Stomach (tissue), 9 donors: ENCODE measurements around the gene NT5E. TPM values are rescaled to one million over a fixed set of nuclear protein-coding genes. Genes with fewer than 3 reads are reported as not detected.

Experiments
- DNase-seq, 2 donors: peaks; one replicate each; pipeline versions ENCODE4 v3.0.0 to v3.0.0-alpha.2; 2013 to 2019
- H3K27ac ChIP-seq, 5 donors: fragments of 200-600 bp in 4 of 5; sonication (generic) in 4 of 5; one replicate each; pipeline ENCODE4 v1.5.1; 2013 to 2019; ENCODE audit warnings: mild to moderate bottlenecking in 1 of 5, moderate library complexity in 1 of 5
- H3K27me3 ChIP-seq, 3 donors: fragments of 200-600 bp; sonication (generic); one replicate each; pipeline ENCODE4 v1.5.1; 2017 to 2019; ENCODE audit warnings: mixed run types in 1 of 3
- H3K36me3 ChIP-seq, 4 donors: fragments of 200-600 bp; sonication (generic); 1 replicate in 3 of 4; 2 replicates in 1 of 4; pipeline ENCODE4 v1.5.1; 2016 to 2019
- H3K4me1 ChIP-seq, 4 donors: fragments of 200-600 bp; sonication (generic); one replicate each; pipeline ENCODE4 v1.5.1; 2016 to 2019
- H3K4me3 ChIP-seq, 4 donors: fragments of 200-600 bp; sonication (generic) in 3 of 4; one replicate each; pipeline ENCODE4 v1.5.1; 2016 to 2019; ENCODE audit warnings: mild to moderate bottlenecking in 1 of 4
- H3K9me3 ChIP-seq, 4 donors: fragments of 200-600 bp; sonication (generic); one replicate each; pipeline ENCODE4 v1.5.1; 2016 to 2019
- EP300 ChIP-seq: sonication (generic); formaldehyde crosslinking; IDR thresholded peaks from one replicate; pipeline ENCODE4 v1.6.1; 2017; ENCODE audit warnings: antibody characterized with exemption
- POLR2A ChIP-seq, 4 donors: fragments of 450-650 bp; IDR thresholded peaks; one replicate each; pipeline ENCODE4 v1.6.1; 2016; ENCODE audit warnings: antibody characterized with exemption in 4 of 4, control low read depth in 2 of 4, mild to moderate bottlenecking in 1 of 4, moderate library complexity in 1 of 4
- POLR2AphosphoS5 ChIP-seq, 3 donors: sonication (generic); formaldehyde crosslinking; IDR thresholded peaks; one replicate each; pipeline ENCODE4 v1.6.1; 2016; ENCODE audit warnings: antibody characterized with exemption in 3 of 3
- WGBS, 5 donors: extraction: QIAGEN DNeasy Blood & Tissue Kit in 3 of 5; methylation state at CpG; one replicate each; pipeline versions ENCODE4 v1.1.5 to v1.1.7; 2013 to 2018; 5-methylcytosine and 5-hydroxymethylcytosine counted together
- intact Hi-C: fragments of 100-400 bp; cut with DNase I; formaldehyde crosslinking; loops from one replicate; pipeline ENCODE4 v1.15.1; 2023; ENCODE audit warnings: low total_unique reads
- polyA plus RNA-seq, 3 donors: library from polyadenylated mRNA; stranded (reverse); fragments of 200-250 nt; gene quantifications; one replicate each; pipeline ENCODE4 v1.2.3, GENCODE V29; 2013
- total RNA-seq, 5 donors: library from RNA; depleted of rRNA; stranded (reverse); fragments of >200 nt; gene quantifications; one replicate each; pipeline versions ENCODE4 v1.1.0 to v1.2.3, GENCODE V29; 2014 to 2016
- TF ChIP-seq, protein P1 (sequence below), 7 experiments: fragments of 450-650 bp in 4 of 7; fragments of 200-600 bp in 3 of 7; sonication (generic) in 3 of 7; IDR thresholded peaks; one replicate each; pipeline ENCODE4 v1.5.1; 2016 to 2019; ENCODE audit warnings: antibody characterized with exemption in 7 of 7, control low read depth in 2 of 7, mild to moderate bottlenecking in 1 of 7
- donor health status: healthy with polysubstance abuse.
- donor health status: Bipolar disorder and iron deficiency.
- donor health status: healthy.

NT5E gene
- total and polyA plus RNA-seq, 8 donors = 2.9 to 18.8 (median 7.2) TPM

DNA sequence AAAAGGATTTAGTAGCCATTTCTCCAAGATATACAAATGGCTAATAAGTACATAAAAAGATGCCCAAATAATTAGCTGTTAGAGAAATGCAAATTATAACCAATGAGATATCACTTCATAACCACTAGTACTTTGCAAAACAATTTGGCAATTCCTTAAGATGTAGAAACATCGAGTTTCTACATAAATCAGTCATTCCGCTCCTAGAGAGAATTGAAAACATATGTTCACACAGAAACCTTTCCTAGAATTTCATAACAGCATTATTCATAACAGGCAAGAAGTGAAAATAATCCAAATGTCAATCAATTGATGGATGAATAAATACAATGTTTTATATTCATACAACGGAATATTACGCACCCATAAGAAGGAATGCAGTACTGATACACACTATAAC is 20.5 kb upstream of the NT5E start:
- H3K36me3 ChIP-seq = no peaks in the 10 kb centered on the region
- H3K27ac ChIP-seq = no peak overlapping the region
- TF ChIP-seq EP300 = no peak
- TF ChIP-seq, protein P1, sequence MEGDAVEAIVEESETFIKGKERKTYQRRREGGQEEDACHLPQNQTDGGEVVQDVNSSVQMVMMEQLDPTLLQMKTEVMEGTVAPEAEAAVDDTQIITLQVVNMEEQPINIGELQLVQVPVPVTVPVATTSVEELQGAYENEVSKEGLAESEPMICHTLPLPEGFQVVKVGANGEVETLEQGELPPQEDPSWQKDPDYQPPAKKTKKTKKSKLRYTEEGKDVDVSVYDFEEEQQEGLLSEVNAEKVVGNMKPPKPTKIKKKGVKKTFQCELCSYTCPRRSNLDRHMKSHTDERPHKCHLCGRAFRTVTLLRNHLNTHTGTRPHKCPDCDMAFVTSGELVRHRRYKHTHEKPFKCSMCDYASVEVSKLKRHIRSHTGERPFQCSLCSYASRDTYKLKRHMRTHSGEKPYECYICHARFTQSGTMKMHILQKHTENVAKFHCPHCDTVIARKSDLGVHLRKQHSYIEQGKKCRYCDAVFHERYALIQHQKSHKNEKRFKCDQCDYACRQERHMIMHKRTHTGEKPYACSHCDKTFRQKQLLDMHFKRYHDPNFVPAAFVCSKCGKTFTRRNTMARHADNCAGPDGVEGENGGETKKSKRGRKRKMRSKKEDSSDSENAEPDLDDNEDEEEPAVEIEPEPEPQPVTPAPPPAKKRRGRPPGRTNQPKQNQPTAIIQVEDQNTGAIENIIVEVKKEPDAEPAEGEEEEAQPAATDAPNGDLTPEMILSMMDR (IDR thresholded peaks at IDR 0.05) = no peak
- TF ChIP-seq POLR2AphosphoS5 (IDR thresholded peaks at IDR 0.05) = no peak
- TF ChIP-seq POLR2A (IDR thresholded peaks at IDR 0.05) = no peak
- H3K9me3 ChIP-seq = peaks cover 0 to 21% (median 13%) of the 10 kb centered on the region in 4 donors
- no peaks in the 10 kb centered on the region for H3K27me3 ChIP-seq
- DNase-seq = no peak
- WGBS, 5 donors = 90 to 95% (median 94%) methylated on average over 4 of the region's 4 CpGs
- intact Hi-C loops = no loop called here
- no peaks in the 10 kb centered on the region for H3K4me1 ChIP-seq
- no peak overlapping the region for H3K4me3 ChIP-seq

DNA sequence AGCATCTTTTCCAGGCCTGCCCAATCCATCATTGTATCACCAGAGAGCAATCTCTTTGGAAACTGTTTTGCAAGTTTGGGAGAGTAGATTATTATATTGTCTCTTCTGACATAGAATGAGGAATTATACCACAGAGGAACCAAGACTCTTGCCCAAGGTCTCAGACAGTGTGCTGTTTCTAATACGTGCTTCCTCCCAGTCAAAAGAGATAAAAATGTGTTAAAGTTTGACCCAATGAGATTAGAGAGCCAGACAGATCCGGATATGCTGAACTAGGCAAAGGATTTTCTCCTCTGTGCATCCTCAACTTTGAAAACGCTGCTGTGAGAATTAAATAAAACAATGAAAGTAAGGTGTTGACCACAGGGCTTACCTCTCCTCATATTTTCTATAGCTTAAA is 18.6 kb upstream of the NT5E start:
- Histone ChIP-seq H3K4me3 (no peak overlapping the region), H3K4me1 (no peaks in the 10 kb centered on the region), H3K27me3 (no peaks in the 10 kb centered on the region), H3K9me3 (peaks cover 0 to 7% (median 7%) of the 10 kb centered on the region in 4 donors), H3K27ac (no peak overlapping the region), H3K36me3 (no peaks in the 10 kb centered on the region)
- 46 to 59% (median 53%) methylated on average over 3 of the region's 3 CpGs for WGBS, 5 donors
- DNase-seq = no peak
- no peak for TF ChIP-seq EP300
- no peak for TF ChIP-seq POLR2AphosphoS5 (IDR thresholded peaks at IDR 0.05)
- TF ChIP-seq POLR2A (IDR thresholded peaks at IDR 0.05) = no peak
- TF ChIP-seq, protein P1 (IDR thresholded peaks at IDR 0.05) = no peak
- intact Hi-C loops = no loop called here

DNA sequence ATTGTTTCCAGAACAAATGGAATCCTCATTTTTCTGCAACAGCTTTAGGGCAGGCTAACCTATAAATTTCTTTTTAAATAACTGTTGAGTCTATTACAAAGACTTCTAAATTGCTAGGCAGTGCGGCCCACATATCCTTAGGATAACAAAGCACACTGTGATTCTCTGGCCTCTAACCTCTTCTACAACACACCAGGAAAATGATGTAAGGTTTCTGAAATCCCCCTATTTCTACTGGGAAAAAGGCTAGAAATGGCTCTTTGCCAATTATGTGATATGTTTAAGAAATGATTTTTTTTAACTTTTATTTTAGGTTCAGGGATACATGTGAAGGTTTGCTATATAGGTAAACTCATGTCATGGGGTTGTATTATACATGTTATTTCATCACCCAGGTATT is 17.3 kb upstream of the NT5E start:
- Histone ChIP-seq H3K4me1 (no peaks in the 10 kb centered on the region), H3K27me3 (no peaks in the 10 kb centered on the region), H3K9me3 (no peaks in the 10 kb centered on the region), H3K36me3 (no peaks in the 10 kb centered on the region), H3K27ac (no peak overlapping the region), H3K4me3 (no peak overlapping the region)
- WGBS, 5 donors = 87 to 95% (median 92%) methylated on average over 1 of the region's 1 CpG
- intact Hi-C loops = no loop called here
- no peak for DNase-seq
- TF ChIP-seq, protein P1 (IDR thresholded peaks at IDR 0.05) = no peak
- TF ChIP-seq EP300 = no peak

DNA sequence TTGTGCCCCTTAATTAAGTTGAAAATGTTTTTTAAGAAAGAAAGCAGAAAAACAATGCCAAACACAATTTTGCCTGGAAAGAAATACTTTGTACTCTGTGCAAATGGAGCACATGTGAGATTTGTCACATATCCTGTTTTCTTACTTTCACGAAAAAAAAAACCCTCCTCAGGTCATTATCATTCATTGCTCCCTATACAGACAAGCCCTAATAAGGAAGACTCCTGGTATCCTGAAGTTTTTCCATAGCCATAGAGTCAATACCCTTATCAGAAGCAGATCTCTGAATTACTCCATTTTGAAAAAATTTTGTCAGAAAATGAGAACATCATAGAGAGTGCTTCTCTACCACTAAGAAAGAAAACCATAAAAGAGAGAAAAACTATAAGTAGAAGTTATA is 14.0 kb upstream of the NT5E start:
- no peaks in the 10 kb centered on the region for H3K27me3 ChIP-seq
- no peaks in the 10 kb centered on the region for H3K36me3 ChIP-seq
- no peak for DNase-seq
- intact Hi-C loops = no loop called here
- 53 to 73% (median 65%) methylated on average over 1 of the region's 1 CpG for WGBS, 5 donors
- H3K27ac ChIP-seq = peak overlapping the region in 1 of 5 donors; percentile 30
- no peaks in the 10 kb centered on the region for H3K4me1 ChIP-seq
- H3K9me3 ChIP-seq = no peaks in the 10 kb centered on the region
- TF ChIP-seq EP300 = no peak
- no peak overlapping the region for H3K4me3 ChIP-seq

DNA sequence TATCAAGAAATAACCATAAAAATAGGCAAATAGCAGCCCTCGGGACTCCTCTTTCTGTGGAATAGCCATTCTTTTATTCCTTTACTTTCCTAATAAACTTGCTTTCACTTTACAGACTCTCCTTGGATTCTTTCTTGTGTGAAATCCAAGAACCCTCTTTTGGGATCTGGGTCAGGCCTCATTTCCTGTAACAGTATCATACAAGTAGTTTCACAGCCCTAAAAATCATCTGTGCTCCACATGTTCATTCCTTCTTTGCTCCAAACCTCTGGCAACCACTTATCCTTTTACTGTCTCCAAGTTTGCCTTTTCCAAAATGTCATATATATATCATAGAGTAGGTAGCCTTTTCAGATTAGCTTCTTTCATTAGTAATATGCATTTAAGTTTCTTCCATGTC is 13.5 kb upstream of the NT5E start:
- no peak overlapping the region for H3K27ac ChIP-seq
- no peaks in the 10 kb centered on the region for H3K36me3 ChIP-seq
- no peaks in the 10 kb centered on the region for H3K9me3 ChIP-seq
- peak in 1 of 2 donors; percentile 44 for DNase-seq
- H3K4me1 ChIP-seq = no peaks in the 10 kb centered on the region
- intact Hi-C loops = no loop called here
- H3K27me3 ChIP-seq = no peaks in the 10 kb centered on the region
- H3K4me3 ChIP-seq = no peak overlapping the region
- TF ChIP-seq EP300 (no peak), POLR2AphosphoS5 (IDR thresholded peaks at IDR 0.05) (no peak), POLR2A (IDR thresholded peaks at IDR 0.05) (no peak)
- TF ChIP-seq, protein P1 (IDR thresholded peaks at IDR 0.05) = no peak
- 77 to 92% (median 88%) methylated on average over 1 of the region's 1 CpG for WGBS, 5 donors
